HepG2 (cell line): Measurements from ENCODE around the gene LSM12. TPM values are rescaled to one million over a fixed set of nuclear protein-coding genes. Genes with fewer than 3 reads are reported as not detected.

Experiments used
- EEA1 ChIP-seq: sonication (generic); formaldehyde crosslinking; IDR thresholded peaks from 2 replicates; pipeline ENCODE4 v1.5.1; 2020; ENCODE audit warnings: mild to moderate bottlenecking, missing genetic modification reagents, borderline replicate concordance
- ELF3 ChIP-seq: IDR thresholded peaks from 2 replicates; pipeline ENCODE4 v1.6.1; 2016; ENCODE audit warnings: missing genetic modification reagents, missing compliant biosample characterization
- ELF4 ChIP-seq: sonication (generic); formaldehyde crosslinking; IDR thresholded peaks from 2 replicates; pipeline ENCODE4 v1.5.0; 2020; ENCODE audit warnings: missing genetic modification reagents, mild to moderate bottlenecking, moderate library complexity, borderline replicate concordance
- ESRRA ChIP-seq: sonication (generic); formaldehyde crosslinking; IDR thresholded peaks from 2 replicates; pipeline ENCODE4 v1.5.1; 2020; ENCODE audit warnings: mild to moderate bottlenecking, low read depth, missing genetic modification reagents
- GLMP ChIP-seq: sonication (generic); formaldehyde crosslinking; IDR thresholded peaks from 2 replicates; pipeline ENCODE4 v1.9.0; 2021; ENCODE audit warnings: missing genetic modification reagents, mild to moderate bottlenecking, borderline replicate concordance
- KAT8 ChIP-seq: IDR thresholded peaks from 2 replicates; pipeline ENCODE4 v1.6.1; 2016; ENCODE audit warnings: missing genetic modification reagents, missing compliant biosample characterization
- MTA1 ChIP-seq: sonication (generic); formaldehyde crosslinking; IDR thresholded peaks from 2 replicates; pipeline ENCODE4 v1.4.0; 2020; ENCODE audit warnings: missing genetic modification reagents, mild to moderate bottlenecking, borderline replicate concordance
- NFAT5 ChIP-seq: sonication (generic); formaldehyde crosslinking; IDR thresholded peaks from 2 replicates; pipeline ENCODE4 v1.4.0; 2020; ENCODE audit warnings: missing genetic modification reagents
- NFE2L1 ChIP-seq: sonication (generic); formaldehyde crosslinking; IDR thresholded peaks from 2 replicates; pipeline ENCODE4 v1.4.0; 2020; ENCODE audit warnings: missing genetic modification reagents, mild to moderate bottlenecking, borderline replicate concordance
- NFIC ChIP-seq: IDR thresholded peaks from 2 replicates; pipeline ENCODE4 v1.6.1; 2012; ENCODE audit warnings: mild to moderate bottlenecking, low read length, inconsistent platforms
- RCOR2 ChIP-seq: IDR thresholded peaks from 2 replicates; pipeline ENCODE4 v1.6.1; 2016; ENCODE audit warnings: missing biosample characterization, missing genetic modification reagents
- RXRA ChIP-seq: sonication (generic); formaldehyde crosslinking; IDR thresholded peaks from 2 replicates; pipeline ENCODE4 v1.5.1; 2020; ENCODE audit warnings: missing genetic modification reagents
- ZFP36L2 ChIP-seq: sonication (generic); formaldehyde crosslinking; IDR thresholded peaks from 2 replicates; pipeline ENCODE4 v1.4.0; 2020; ENCODE audit warnings: missing genetic modification reagents
- ZNF138 ChIP-seq: sonication (generic); formaldehyde crosslinking; IDR thresholded peaks from 2 replicates; pipeline ENCODE4 v1.5.0; 2020; ENCODE audit warnings: mild to moderate bottlenecking, low read depth, missing genetic modification reagents
- ZNF512B ChIP-seq: sonication (generic); formaldehyde crosslinking; IDR thresholded peaks from 2 replicates; pipeline ENCODE4 v1.5.1; 2020; ENCODE audit warnings: missing genetic modification reagents, mild to moderate bottlenecking, borderline replicate concordance
- ZNF543 ChIP-seq: sonication (generic); formaldehyde crosslinking; IDR thresholded peaks from 2 replicates; pipeline ENCODE4 v1.4.0; 2020; ENCODE audit warnings: mild to moderate bottlenecking, missing genetic modification reagents
- ZNF576 ChIP-seq: sonication (generic); formaldehyde crosslinking; IDR thresholded peaks from 2 replicates; pipeline ENCODE4 v1.4.0; 2020; ENCODE audit warnings: mild to moderate bottlenecking, missing genetic modification reagents
- ZNF614 ChIP-seq: IDR thresholded peaks from 2 replicates; pipeline ENCODE4 v1.6.1; 2018; ENCODE audit warnings: missing biosample characterization, missing genetic modification reagents, inconsistent platforms, borderline replicate concordance
- ZNF776 ChIP-seq: sonication (generic); formaldehyde crosslinking; IDR thresholded peaks from 2 replicates; pipeline ENCODE4 v1.4.0; 2020; ENCODE audit warnings: mild to moderate bottlenecking, missing genetic modification reagents
- ZNF891 ChIP-seq: sonication (generic); formaldehyde crosslinking; IDR thresholded peaks from 2 replicates; pipeline ENCODE4 v1.5.0; 2020; ENCODE audit warnings: mild to moderate bottlenecking, missing genetic modification reagents
- polyA plus RNA-seq, 8 experiments: library from polyadenylated mRNA; depleted of rRNA in 3 of 8; stranded (reverse) in 7 of 8; unstranded in 1 of 8; fragments of >200 nt; fragmentation: Illumina TruSeq in 4 of 8; extraction: Trizol in 4 of 8; gene quantifications; 2 replicates each; pipeline versions ENCODE4 v1.2.1 to v1.2.3, GENCODE V29; 2011 to 2016; ENCODE audit warnings: low read depth in 4 of 8, missing spikeins in 1 of 8, mixed read lengths in 1 of 8; ENCODE audit not compliant: insufficient read depth in 1 of 8
- total RNA-seq, 5 experiments: library from RNA; depleted of rRNA; stranded (reverse); fragments of >200 nt; fragmentation: Illumina TruSeq; extraction: Trizol; gene quantifications; 2 replicates each; pipeline ENCODE4 v1.2.3, GENCODE V29; 2016; ENCODE audit warnings: low read depth in 1 of 5

The LSM12 gene
- total and polyA plus RNA-seq, 2 of the 13 experiments (the other 11 are each of a cell fraction or from before 2014, with no cell fraction given), result 52.8 to 55.7 TPM

- TF ChIP-seq MTA1 (CRISPR knock-in tag), result peak; percentile 88
- TF ChIP-seq ELF3 (CRISPR knock-in tag), result peak; percentile 95
- TF ChIP-seq NFE2L1 (CRISPR knock-in tag), result no peak
- 0 out of 2 replicates have a peak, but pooled peaks have one; percentile 54 for TF ChIP-seq NFIC
- peak; percentile 81; the same call in 1 of the 2 replicates for TF ChIP-seq ZNF776 (CRISPR knock-in tag)
- peak; percentile 85 for TF ChIP-seq NFAT5 (CRISPR knock-in tag)
- peak; percentile 94 for TF ChIP-seq ZNF543 (CRISPR knock-in tag)
- TF ChIP-seq ESRRA (CRISPR knock-in tag), result peak; percentile 67
- TF ChIP-seq RCOR2 (CRISPR knock-in tag), result peak; percentile 62; the same call in 1 of the 2 replicates
- TF ChIP-seq ZFP36L2 (CRISPR knock-in tag), result 0 out of 2 replicates have a peak, but pooled peaks have one; percentile 19
- TF ChIP-seq ZNF512B (CRISPR knock-in tag), result no peak
- TF ChIP-seq ZNF614 (CRISPR knock-in tag), result peak; percentile 97
- peak; percentile 85; the same call in 1 of the 2 replicates for TF ChIP-seq ELF4
- no peak for TF ChIP-seq GLMP (CRISPR knock-in tag)
- peak; percentile 80 for TF ChIP-seq RXRA
- 0 out of 2 replicates have a peak, but pooled peaks have one; percentile 20 for TF ChIP-seq EEA1 (CRISPR knock-in tag)
- TF ChIP-seq ZNF891, result peak; percentile 97
- TF ChIP-seq ZNF576 (CRISPR knock-in tag), result peak; percentile 89; the same call in 1 of the 2 replicates
- peak; percentile 99 for TF ChIP-seq KAT8
- TF ChIP-seq ZNF138 (CRISPR knock-in tag), result peak; percentile 76; the same call in 1 of the 2 replicates
Measured at GRCh38 chr17:44014437-44015172, 51.9 kb downstream of the LSM12 start, which contains the start of gene TMEM101 (continued).
